ENCODE data around the gene INAFM2. TPM values are rescaled to one million over a fixed set of nuclear protein-coding genes. Genes with fewer than 3 reads are reported as not detected.

Gene INAFM2
- total and polyA plus RNA-seq, 2 donors (not counting 3 experiments of a cell fraction or from before 2014, with no cell fraction given), result 10.4 to 24.1 TPM

- Histone ChIP-seq H3K27me3 (ENCODE audit: control insufficient read depth in 2 of 2, insufficient read depth in 2 of 2, low read length in 2 of 2) (peaks cover 0 to 6% of the 10 kb centered on the region in 2 experiments), H3K79me2 (ENCODE audit: control insufficient read depth, insufficient read depth, low read length) (no peaks in the 10 kb centered on the region), H3K27ac (ENCODE audit: insufficient read depth, low read depth, low read length) (no peak overlapping the region), H3K36me3 (ENCODE audit: control insufficient read depth in 2 of 2, extremely low read depth in 1 of 2, insufficient read depth in 2 of 2, low read length in 2 of 2) (no peaks in the 10 kb centered on the region), H3K4me3 (replicated peaks in 1 of 3; ENCODE audit: insufficient read depth in 1 of 3, low read depth in 1 of 3, low read length in 3 of 3) (no peak overlapping the region), H3K9ac (replicated peaks; ENCODE audit: extremely low read depth, insufficient read depth, low read length) (no peak overlapping the region), H3K4me2 (ENCODE audit: insufficient read depth, low read length) (no peak overlapping the region), H3K9me3 (replicated peaks; ENCODE audit: control insufficient read depth, insufficient read depth, low read length) (no peaks in the 10 kb centered on the region), H3K9me1 (replicated peaks; ENCODE audit: control insufficient read depth, extremely low read depth, insufficient read depth, low read length) (no peaks in the 10 kb centered on the region), H2AFZ (ENCODE audit: low read depth, low read length) (no peak overlapping the region), H3K4me1 (ENCODE audit: control insufficient read depth, extremely low read depth, insufficient read depth, low read length) (peaks cover 3% of the 10 kb centered on the region), H4K20me1 (replicated peaks; ENCODE audit: control insufficient read depth, extremely low read depth, insufficient read depth, low read length) (no peaks in the 10 kb centered on the region)
- dilution Hi-C loops (cut with MboI; ENCODE audit: extremely low pct_ligation_motif_present, low sequenced_read_pairs), result no loop called here
- no peak for DNase-seq (ENCODE audit: low read depth, low spot score)
- no TSS peak for BruUV-seq (replicated peaks)
- ChIA-PET POLR2A (no interaction called here), CTCF (interaction anchor here (1.0 to 9.4 kb wide), 8 partner anchors 21 to 86 kb away, joined by 3 to 60 read pairs (median 4); no protein-coding TSS in a partner anchor)
- no peak for FAIRE-seq
- intact Hi-C loops (cut with micrococcal nuclease), result loop anchor here (5.0 kb wide), 2 partner anchors 42 to 142 kb away; partner anchors contain the start of gene IVD
- TF ChIP-seq JUN (IDR thresholded peaks at IDR 0.05; ENCODE audit: borderline replicate concordance, insufficient read depth, insufficient read length, low read depth), result no peak
- TF ChIP-seq MAX (IDR thresholded peaks at IDR 0.05; ENCODE audit: insufficient read depth, insufficient read length), result no peak
- no peak for TF ChIP-seq GATA2 (IDR thresholded peaks at IDR 0.05; ENCODE audit: insufficient read depth, insufficient read length, low read depth, low read length)
- TF ChIP-seq FOS (IDR thresholded peaks at IDR 0.05; ENCODE audit: borderline replicate concordance, insufficient read depth, low read length), result no peak
- TF ChIP-seq POLR2A (IDR thresholded peaks at IDR 0.05; ENCODE audit: low read depth, low read length), result no peak
- no peak for TF ChIP-seq POLR2AphosphoS5 (IDR thresholded peaks at IDR 0.05; ENCODE audit: insufficient read depth, low read depth, low read length)
- no peak for TF ChIP-seq EZH2 (IDR thresholded peaks at IDR 0.05; ENCODE audit: borderline replicate concordance, low read depth, low read length, severe bottlenecking)
- TF ChIP-seq MYC (IDR thresholded peaks at IDR 0.05; ENCODE audit: low read depth, low read length), result no peak
- TF ChIP-seq CTCF (IDR thresholded peaks at IDR 0.05; ENCODE audit: extremely low read depth in 1 of 2, insufficient read depth in 1 of 2, low read depth in 1 of 2, low read length in 2 of 2), result no peak
Measured at GRCh38 chr15:40365016-40365415, 41.5 kb downstream of the INAFM2 start.
